Omental fat pad (tissue), 4 donors: Measurements from ENCODE around the gene SYT5. TPM values are rescaled to one million over a fixed set of nuclear protein-coding genes. Genes with fewer than 3 reads are reported as not detected.

Source experiments
- ATAC-seq: fragments of 150-250 bp; one replicate; pipeline ENCODE4 v1.9.1; 2016; ENCODE audit warnings: mild to moderate bottlenecking, moderate library complexity; ENCODE audit not compliant: low FRiP score
- DNase-seq: peaks from one replicate; pipeline ENCODE4 v3.0.0-alpha.2; 2019; ENCODE audit warnings: low spot score
- total RNA-seq, 4 donors: library from RNA; depleted of rRNA; stranded (reverse); fragments of >200 nt; gene quantifications; one replicate each; pipeline ENCODE4 v1.1.0, GENCODE V29; 2016
- TF ChIP-seq, protein P1 (sequence below), 3 donors: fragments of 450-650 bp; IDR thresholded peaks; one replicate each; pipeline ENCODE4 v1.5.1; 2016 to 2017; ENCODE audit warnings: antibody characterized with exemption in 3 of 3, mild to moderate bottlenecking in 3 of 3, moderate library complexity in 2 of 3

SYT5 gene
- total RNA-seq, 4 donors from 2014 or later = 0.28 TPM; not detected in 3

DNA sequence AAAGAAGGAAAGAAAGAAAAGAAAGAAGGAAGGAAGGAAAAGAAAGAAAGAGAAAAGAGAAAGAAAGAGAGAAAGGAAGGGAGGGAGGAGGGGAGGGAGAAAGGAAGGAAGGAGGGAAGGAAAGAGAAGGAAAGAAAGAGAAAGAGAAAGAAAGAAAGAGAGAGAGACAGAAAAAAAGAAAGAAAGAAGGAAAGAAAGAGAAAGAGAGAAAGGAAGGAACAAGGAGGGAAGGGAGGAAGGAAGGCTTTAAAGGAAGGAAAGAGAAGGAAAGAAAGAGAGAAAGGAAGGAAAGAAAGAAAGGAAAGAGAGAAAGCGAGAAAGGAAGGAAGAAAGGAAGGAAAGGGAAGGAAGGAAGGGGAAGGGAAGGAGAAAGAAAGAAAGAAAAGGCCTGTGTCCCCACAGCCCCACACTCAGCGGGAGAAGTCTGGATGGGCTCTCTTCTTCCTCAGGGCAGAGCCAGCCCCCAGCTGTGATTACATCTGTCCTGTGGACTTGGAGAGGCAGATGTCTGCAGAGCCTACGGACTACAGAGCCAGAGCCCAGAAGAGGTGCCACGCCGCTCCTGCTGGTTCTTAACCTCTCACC is 19.6 kb upstream of the SYT5 start:
- ATAC-seq = no peak
- TF ChIP-seq, protein P1, sequence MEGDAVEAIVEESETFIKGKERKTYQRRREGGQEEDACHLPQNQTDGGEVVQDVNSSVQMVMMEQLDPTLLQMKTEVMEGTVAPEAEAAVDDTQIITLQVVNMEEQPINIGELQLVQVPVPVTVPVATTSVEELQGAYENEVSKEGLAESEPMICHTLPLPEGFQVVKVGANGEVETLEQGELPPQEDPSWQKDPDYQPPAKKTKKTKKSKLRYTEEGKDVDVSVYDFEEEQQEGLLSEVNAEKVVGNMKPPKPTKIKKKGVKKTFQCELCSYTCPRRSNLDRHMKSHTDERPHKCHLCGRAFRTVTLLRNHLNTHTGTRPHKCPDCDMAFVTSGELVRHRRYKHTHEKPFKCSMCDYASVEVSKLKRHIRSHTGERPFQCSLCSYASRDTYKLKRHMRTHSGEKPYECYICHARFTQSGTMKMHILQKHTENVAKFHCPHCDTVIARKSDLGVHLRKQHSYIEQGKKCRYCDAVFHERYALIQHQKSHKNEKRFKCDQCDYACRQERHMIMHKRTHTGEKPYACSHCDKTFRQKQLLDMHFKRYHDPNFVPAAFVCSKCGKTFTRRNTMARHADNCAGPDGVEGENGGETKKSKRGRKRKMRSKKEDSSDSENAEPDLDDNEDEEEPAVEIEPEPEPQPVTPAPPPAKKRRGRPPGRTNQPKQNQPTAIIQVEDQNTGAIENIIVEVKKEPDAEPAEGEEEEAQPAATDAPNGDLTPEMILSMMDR (IDR thresholded peaks at IDR 0.05) = no peak
- DNase-seq = no peak

DNA sequence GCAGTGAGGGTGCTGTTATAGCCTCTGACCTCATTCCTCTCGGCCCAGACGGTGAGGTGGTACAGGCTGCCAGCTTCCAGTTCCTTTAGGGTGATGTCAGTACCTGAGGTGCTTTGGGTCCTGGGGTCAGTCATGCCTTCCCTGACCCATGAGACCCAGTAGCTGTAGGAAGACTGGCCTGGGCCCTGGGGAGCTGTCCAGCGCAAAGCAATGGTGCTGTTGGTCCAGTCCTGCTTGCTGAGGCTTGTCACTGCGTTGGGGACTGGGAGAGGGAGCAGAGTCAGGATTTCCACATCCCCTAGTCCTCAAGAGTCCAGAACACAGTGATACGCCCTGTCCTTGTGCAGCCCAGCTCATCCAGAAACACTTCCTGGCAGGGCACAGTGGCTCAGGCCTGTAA is 18.6 kb upstream of the SYT5 start:
- TF ChIP-seq, protein P1 (IDR thresholded peaks at IDR 0.05) = no peak
- DNase-seq = no peak
- no peak for ATAC-seq

DNA sequence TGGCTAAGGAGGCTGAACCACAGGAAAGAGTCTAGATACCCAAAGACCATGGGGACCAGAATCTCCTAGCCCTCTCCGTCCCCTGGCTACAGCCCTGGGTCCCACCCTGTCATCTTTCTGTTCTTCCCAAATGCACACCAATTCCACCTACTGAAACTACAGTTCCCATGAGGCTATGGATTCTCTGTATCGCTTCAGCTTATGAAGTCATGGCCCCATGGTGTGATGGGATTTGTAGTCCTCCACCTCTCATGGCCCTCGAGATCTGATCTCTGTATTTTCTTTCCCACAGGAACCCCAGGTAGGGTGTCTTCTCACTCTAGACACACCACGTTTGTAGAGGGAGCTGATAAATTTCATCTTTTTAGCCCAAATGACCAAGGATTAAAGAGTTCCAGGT is 17.4 kb upstream of the SYT5 start:
- DNase-seq = no peak
- ATAC-seq = no peak
- TF ChIP-seq, protein P1 (IDR thresholded peaks at IDR 0.05) = no peak

DNA sequence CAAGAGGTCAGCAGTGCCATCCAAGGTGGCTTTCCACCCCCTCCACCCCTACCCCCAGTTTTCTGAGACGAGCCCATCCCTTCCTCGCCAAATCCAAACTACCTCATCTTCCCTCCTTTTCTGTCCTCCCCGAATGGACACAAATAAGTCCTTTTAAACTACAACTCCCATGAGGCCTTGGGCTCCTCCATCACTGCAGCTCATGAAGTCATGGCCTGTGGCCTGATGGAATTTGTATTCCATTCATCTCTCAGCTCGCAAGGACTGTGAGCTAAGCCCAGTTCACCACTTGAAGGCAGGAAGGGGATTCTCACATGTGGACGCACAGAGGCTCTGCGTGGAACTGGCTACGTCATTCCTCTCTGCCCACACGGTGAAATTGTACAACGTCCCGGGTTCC is 16.7 kb upstream of the SYT5 start:
- no peak for ATAC-seq
- TF ChIP-seq, protein P1 (IDR thresholded peaks at IDR 0.05) = no peak
- no peak for DNase-seq

DNA sequence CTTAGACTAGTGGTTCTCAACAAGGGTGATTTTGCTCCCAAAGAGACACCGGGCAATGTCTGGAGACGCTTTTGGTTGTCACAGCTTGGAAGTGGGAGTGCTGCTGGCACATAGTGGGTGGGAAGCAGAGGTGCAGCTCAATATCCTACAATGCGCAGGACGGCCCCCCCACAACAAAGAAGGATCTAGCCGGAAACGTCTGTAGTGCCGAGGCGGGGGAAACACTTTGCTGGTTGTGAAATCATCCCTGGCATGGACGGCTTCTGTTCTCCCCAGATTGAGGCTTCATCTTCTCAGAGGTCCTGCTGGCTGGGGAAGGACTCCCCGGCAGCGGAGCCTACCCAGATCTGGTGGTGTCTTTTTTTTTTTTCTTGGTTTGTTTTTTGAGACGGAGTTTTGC is 13.4 kb upstream of the SYT5 start:
- ATAC-seq (no peak), DNase-seq (no peak)
- TF ChIP-seq, protein P1 (IDR thresholded peaks at IDR 0.05) = no peak

DNA sequence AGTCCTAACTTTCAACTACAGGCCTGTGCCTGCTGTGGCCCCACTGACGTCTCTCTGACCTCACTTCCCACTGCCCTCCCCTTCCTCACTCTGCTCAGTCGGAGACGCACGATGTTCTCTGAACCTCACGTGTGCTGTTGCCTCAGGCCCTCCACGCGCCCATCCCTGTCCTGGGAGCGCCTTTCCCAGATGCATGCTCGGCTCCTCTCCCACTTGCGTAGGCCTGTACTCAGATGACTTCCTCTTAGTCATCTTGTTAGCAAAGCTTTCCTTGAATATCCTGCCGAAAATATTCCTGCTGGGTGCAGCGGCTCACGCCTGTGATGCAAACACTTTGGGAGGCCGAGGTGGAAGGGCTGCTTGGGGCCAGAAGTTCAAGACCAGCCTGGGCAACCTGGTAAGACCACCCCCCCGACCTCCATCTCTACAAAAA is 9.3 kb upstream of the SYT5 start:
- DNase-seq (no peak), ATAC-seq (no peak)
- TF ChIP-seq, protein P1 (IDR thresholded peaks at IDR 0.05) = no peak

DNA sequence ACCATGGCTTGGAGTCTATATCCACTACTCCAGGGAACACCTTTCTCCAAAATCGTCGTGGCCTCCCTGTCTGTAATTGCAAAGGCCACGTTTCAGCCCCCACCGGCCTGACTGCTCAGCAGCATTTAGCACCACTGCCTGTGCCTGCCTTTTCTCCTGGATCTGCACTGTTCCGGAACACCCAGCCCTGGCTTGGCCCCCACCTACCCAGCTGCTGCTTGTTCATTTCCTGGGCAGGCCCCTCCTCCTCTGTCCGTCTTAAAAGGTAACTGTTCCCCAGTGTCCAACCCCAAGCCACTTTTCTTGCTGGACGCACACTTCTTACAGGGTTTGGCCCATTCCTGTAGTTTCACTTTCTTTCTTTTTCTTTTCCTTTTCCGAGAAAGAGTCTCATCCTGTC is 8.5 kb upstream of the SYT5 start:
- no peak for ATAC-seq
- no peak for DNase-seq
- TF ChIP-seq, protein P1 (IDR thresholded peaks at IDR 0.05) = no peak
